ENCODE data around the gene PQBP1.

PQBP1 gene

GRCh38 chrX:48927123-48927522, 29.4 kb downstream of the PQBP1 start:
- no peak for DNase-seq

GRCh38 chrX:48927736-48928382, 30.1 kb downstream of the PQBP1 start:
- DNase-seq: no peak

- no peak for DNase-seq
These were observed 36.0 kb downstream of the PQBP1 start for GRCh38 chrX:48933757-48934156.

- DNase-seq: no peak
These were observed 37.0 kb downstream of the PQBP1 start for GRCh38 chrX:48934581-48935300.

GRCh38 chrX:48935301-48935670, 37.6 kb downstream of the PQBP1 start:
- DNase-seq: no peak

- no peak for DNase-seq
These were observed 38.8 kb downstream of the PQBP1 start for GRCh38 chrX:48936429-48937053.

- peak; percentile 84 for DNase-seq
These were observed 39.6 kb downstream of the PQBP1 start for GRCh38 chrX:48937054-48937907.

GRCh38 chrX:48938721-48939425, 41.1 kb downstream of the PQBP1 start:
- DNase-seq: peak; percentile 58

GRCh38 chrX:48939524-48940228, 41.9 kb downstream of the PQBP1 start:
- peak; percentile 41 for DNase-seq

GRCh38 chrX:48940404-48940955, 42.8 kb downstream of the PQBP1 start:
- DNase-seq: no peak

- no peak for DNase-seq
These were observed 45.2 kb downstream of the PQBP1 start for GRCh38 chrX:48942895-48943294.

GRCh38 chrX:48945517-48946348, 48.0 kb downstream of the PQBP1 start:
- peak; percentile 62 for DNase-seq

- DNase-seq: no peak
These were observed 50.9 kb downstream of the PQBP1 start for GRCh38 chrX:48948589-48948988.
